ENCODE results near the gene FAM13C.

- no peak for TF ChIP-seq CTCF (IDR thresholded peaks at IDR 0.05)
- TF ChIP-seq POLR2A (IDR thresholded peaks at IDR 0.05) = no peak
- no peak for TF ChIP-seq POLR2AphosphoS5 (IDR thresholded peaks at IDR 0.05)
Observed at GRCh38 chr10:59244871-59245270, 117.5 kb downstream of the FAM13C start.
